Measurements from ENCODE around the gene ABT1. TPM values are rescaled to one million over a fixed set of nuclear protein-coding genes. Genes with fewer than 3 reads are reported as not detected.

The ABT1 gene
- total and polyA plus RNA-seq, 2 experiments from 2014 or later, result 23.4 to 32.1 TPM

- H3K27me3 ChIP-seq, result peaks cover 44% of the 10 kb centered on the region
- no peak overlapping the region for H3K4me3 ChIP-seq
Observed at GRCh38 chr6:26613201-26613600, 16.4 kb downstream of the ABT1 start.

GRCh38 chr6:26613689-26614683, 17.2 kb downstream of the ABT1 start:
- Histone ChIP-seq H3K4me1 (ENCODE audit: insufficient read depth) (no peaks in the 10 kb centered on the region), H3K9me2 (replicated peaks; ENCODE audit: insufficient read depth) (no peaks in the 10 kb centered on the region), H4K20me1 (ENCODE audit: insufficient read depth, poor library complexity, severe bottlenecking) (no peaks in the 10 kb centered on the region), H3K27ac (no peak overlapping the region), H3K79me2 (no peaks in the 10 kb centered on the region), H2AFZ (peak overlapping the region; percentile 61), H3K4me2 (peak overlapping the region; percentile 90), H3K36me3 (replicated peaks; ENCODE audit: insufficient read depth, low read depth) (no peaks in the 10 kb centered on the region), H3K4me3 (peak overlapping the region; percentile 32), H3K9me3 (ENCODE audit: low read depth) (no peaks in the 10 kb centered on the region), H3K27me3 (peaks cover 44% of the 10 kb centered on the region)
- 2% methylated on average over 63 of the region's 68 CpGs for WGBS (ENCODE audit: low lambda C conversion rate, missing lambda C conversion rate)
- DNase-seq (ENCODE audit: low spot score), result peak; percentile 37
- TF ChIP-seq CTCF (IDR thresholded peaks at IDR 0.05; ENCODE audit: poor library complexity) (no peak), EZH2phosphoT487 (IDR thresholded peaks at IDR 0.05; ENCODE audit: low read depth, severe bottlenecking, unreplicated experiment) (no peak), EZH2 (IDR thresholded peaks at IDR 0.05; ENCODE audit: borderline replicate concordance) (peak; percentile 65)

More at GRCh38 chr6:26613201-26613600, 16.4 kb downstream of the ABT1 start:
- 33% methylated on average over 19 of the region's 19 CpGs for WGBS (ENCODE audit: low lambda C conversion rate, missing lambda C conversion rate)
- H3K79me2 ChIP-seq, result no peaks in the 10 kb centered on the region
- DNase-seq (ENCODE audit: low spot score), result no peak
- TF ChIP-seq EZH2 (IDR thresholded peaks at IDR 0.05; ENCODE audit: borderline replicate concordance) (no peak), CTCF (IDR thresholded peaks at IDR 0.05; ENCODE audit: poor library complexity) (no peak), EZH2phosphoT487 (IDR thresholded peaks at IDR 0.05; ENCODE audit: low read depth, severe bottlenecking, unreplicated experiment) (no peak)
- peak overlapping the region; percentile 61 for H2AFZ ChIP-seq
- no peaks in the 10 kb centered on the region for H3K4me1 ChIP-seq (ENCODE audit: insufficient read depth)
- no peaks in the 10 kb centered on the region for H3K9me2 ChIP-seq (replicated peaks; ENCODE audit: insufficient read depth)
- no peak overlapping the region for H3K27ac ChIP-seq
- H4K20me1 ChIP-seq (ENCODE audit: insufficient read depth, poor library complexity, severe bottlenecking), result no peaks in the 10 kb centered on the region
- peak overlapping the region; percentile 90 for H3K4me2 ChIP-seq
- H3K9me3 ChIP-seq (ENCODE audit: low read depth), result no peaks in the 10 kb centered on the region
- no peaks in the 10 kb centered on the region for H3K36me3 ChIP-seq (replicated peaks; ENCODE audit: insufficient read depth, low read depth)

- H4K20me1 ChIP-seq (ENCODE audit: insufficient read depth, poor library complexity, severe bottlenecking), result no peaks in the 10 kb centered on the region
- H2AFZ ChIP-seq, result no peak overlapping the region
- no peak overlapping the region for H3K4me3 ChIP-seq
- no peaks in the 10 kb centered on the region for H3K9me3 ChIP-seq (ENCODE audit: low read depth)
- no peaks in the 10 kb centered on the region for H3K4me1 ChIP-seq (ENCODE audit: insufficient read depth)
- H3K9me2 ChIP-seq (replicated peaks; ENCODE audit: insufficient read depth), result no peaks in the 10 kb centered on the region
- DNase-seq (ENCODE audit: low spot score), result no peak
- no peak overlapping the region for H3K4me2 ChIP-seq
- H3K27ac ChIP-seq, result no peak overlapping the region
- H3K36me3 ChIP-seq (replicated peaks; ENCODE audit: insufficient read depth, low read depth), result no peaks in the 10 kb centered on the region
- 45% methylated on average over 1 of the region's 1 CpG for WGBS (ENCODE audit: low lambda C conversion rate, missing lambda C conversion rate)
- H3K27me3 ChIP-seq, result no peaks in the 10 kb centered on the region
- TF ChIP-seq CTCF (IDR thresholded peaks at IDR 0.05; ENCODE audit: poor library complexity) (no peak), EZH2phosphoT487 (IDR thresholded peaks at IDR 0.05; ENCODE audit: low read depth, severe bottlenecking, unreplicated experiment) (no peak), EZH2 (IDR thresholded peaks at IDR 0.05; ENCODE audit: borderline replicate concordance) (no peak)
- H3K79me2 ChIP-seq, result no peaks in the 10 kb centered on the region
Observed at GRCh38 chr6:26623339-26623859, 26.6 kb downstream of the ABT1 start.

All from hepatocyte (in vitro differentiated cells).